Hindlimb muscle (tissue), 1 donor: ENCODE measurements around the gene FAM181A. TPM values are rescaled to one million over a fixed set of nuclear protein-coding genes. Genes with fewer than 3 reads are reported as not detected.

Source experiments
- DNase-seq: peaks from one replicate; pipeline ENCODE4 v3.0.0-alpha.2; 2013
- polyA plus RNA-seq: library from polyadenylated mRNA; unstranded; fragments of 120-200 nt; gene quantifications from one replicate; pipeline ENCODE4 v1.2.1, GENCODE V29; 2013; ENCODE audit not compliant: insufficient read length

The FAM181A gene
- not detected for polyA plus RNA-seq

DNA sequence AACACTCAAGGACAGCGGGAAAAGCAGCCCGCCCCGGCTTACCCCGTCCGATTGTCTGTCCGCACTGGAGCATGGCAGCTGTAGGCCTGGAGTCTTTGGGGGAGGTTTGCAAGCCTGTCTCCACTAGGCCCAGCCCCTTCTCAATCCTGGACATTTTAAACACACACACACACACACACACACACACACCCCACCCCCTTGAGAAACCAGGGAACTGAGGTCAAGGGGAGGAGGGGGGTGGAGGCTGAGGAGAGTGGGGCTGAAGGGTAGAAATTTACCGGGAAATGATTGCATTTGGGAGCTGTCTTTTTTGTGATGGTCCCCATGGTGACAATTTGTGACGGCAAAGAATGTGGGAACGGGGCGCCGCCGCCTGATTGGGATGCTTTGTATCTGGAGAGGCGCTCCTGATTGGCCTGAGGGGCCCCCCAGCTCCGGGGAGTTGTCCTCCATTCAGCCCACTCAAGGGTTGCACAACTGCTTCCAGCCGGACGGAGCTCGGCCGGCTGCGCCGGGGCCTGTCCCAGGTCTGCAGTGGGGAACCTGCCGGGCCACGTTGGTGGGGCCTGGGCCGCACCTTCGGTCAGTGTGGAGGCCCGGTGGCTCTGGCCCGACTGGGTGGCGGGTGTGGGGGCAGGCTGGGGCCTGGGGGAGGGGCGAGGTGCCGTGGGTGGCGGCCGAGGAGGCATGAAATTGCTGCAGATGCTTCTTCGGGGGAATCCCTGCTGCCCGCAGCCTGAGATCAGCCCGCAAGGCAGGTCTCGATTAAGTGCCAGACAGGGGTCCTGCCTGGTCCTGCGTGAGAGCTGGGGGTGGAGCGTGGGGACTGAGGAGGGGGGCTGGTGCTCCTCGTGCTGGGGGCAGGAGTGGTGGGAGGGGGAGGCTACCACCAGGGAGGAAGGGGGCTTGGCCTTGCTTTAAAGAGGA is at the start of gene FAM181A:
TSS of gene FAM181A (plus strand) at position 472 of the 927 bp plus-strand sequence. CDS start 942 bp downstream, outside the sequence.
- DNase-seq, result no peak

DNA sequence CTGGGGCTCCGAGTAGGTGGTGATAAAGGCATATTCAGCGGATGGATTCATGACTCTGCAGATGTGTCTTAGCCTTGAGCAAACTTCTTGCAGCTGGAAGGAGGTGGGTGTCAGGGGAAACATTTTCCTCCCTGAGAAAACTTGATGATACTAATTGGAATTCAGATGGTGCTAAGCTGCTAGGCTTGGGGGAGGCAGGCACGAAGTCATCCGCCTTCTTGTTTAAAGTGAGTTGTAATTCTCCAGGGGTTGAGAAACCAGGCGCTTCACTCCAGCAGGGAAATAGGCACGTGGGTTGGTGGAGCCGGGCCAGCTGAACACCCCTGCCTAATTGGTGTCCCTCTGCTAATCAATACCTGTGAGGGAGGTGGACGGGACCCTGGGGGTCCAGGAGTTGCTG is 48.9 kb upstream of the FAM181A start:
- no peak for DNase-seq

DNA sequence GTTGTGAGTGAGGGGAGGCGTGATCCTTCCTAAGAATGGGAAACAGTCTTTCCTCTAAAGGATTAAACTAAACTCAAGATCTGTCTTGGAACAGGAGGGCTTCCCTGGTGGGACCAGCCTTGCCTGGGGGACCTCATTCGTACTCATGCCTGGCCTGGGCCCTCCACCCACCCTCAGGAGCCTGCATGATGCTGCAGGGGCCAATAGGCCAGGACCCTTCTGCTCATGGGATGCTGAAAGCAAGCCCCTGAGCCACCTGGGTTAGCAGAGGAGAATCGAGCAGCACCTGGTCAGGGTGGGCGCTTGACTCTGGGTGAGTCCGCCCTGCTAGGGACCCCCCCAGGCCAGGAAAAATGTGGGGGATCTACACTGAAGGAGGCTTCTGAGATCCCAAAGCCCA is 48.3 kb upstream of the FAM181A start:
- DNase-seq, result no peak

DNA sequence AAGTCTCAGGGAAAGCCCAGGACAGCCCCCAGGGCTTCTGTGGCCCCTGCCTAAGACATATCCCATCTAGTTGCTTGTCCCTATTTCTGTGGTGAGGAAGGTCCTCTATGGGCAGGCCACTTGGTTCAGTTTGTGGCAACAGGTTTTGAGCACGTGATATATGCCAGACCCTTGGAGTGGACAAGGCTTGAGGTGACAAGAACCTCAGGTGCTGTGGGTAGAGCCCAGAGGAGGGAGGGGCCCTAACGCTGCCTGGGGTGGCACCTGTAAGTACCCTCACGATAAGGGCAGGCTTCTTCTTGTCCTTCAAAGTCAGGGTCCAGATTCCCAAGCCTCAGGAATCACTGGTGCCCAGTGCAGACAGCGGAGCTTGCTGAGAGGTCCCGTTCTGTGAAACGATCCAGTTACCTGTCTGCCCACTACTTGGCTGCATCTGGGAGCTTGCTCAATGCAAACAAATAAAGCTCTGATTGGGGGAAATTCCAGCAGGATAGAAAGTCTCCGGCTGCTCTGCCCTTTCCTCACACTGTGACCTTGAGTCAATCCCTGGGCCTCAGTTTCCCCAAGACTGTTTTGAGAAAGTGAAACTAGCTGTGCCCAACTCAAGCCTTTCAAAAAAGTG is 47.7 kb upstream of the FAM181A start:
- DNase-seq, result no peak

DNA sequence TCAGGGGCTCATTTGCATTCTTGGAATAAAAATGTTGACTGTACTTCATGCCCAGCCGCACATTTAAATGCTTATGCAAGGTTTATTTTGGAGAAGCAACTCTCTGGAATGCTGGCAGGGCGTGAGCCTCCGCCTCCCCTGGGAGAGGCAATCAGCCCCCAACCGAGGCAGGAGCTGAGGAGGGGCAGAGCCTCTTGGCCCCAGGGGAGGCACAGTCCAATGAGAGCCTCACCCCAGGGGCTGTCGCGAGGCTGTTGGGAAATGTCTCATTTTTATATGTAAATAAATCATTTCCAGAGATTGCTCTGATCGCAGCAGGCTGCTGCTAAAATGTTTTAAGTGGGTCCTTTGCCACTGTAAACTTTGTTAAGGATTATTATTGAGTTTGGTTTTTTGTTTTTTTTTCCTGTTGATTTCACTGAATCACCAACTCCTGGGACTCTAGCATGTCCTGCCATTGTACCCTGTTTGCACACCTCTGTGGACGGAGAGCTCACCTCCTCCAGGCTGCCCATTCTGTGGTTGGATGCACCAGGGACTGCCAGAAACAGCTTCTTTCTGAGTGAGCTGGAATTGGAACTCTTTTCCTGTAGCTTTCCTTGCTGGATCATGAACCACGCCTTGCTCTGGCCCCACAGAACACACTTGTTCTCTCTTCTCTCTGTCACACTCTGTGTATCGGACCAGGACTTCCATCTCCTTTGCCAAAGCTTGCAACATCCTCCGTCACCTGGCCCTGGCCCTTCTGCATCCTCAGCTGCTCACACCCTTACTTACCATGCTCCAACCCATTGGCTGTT is 46.9 kb upstream of the FAM181A start:
- no peak for DNase-seq

DNA sequence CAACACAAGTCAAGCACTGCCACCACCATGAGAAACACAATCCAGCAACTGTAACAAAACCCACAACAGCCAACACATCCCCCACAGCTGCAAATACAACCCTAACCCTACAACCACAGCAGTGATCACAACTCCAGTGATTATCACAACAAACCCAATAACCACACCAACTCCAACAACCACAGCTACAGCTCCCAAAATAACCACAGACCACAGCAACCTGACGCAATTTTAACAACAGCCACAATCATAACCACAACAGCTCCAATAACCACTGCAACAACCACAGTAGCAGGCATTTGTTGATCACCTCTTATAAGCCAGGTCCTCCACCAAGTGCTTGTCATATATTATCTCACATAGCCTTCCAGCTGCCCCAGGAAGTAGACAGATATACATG is 42.2 kb upstream of the FAM181A start:
- no peak for DNase-seq

DNA sequence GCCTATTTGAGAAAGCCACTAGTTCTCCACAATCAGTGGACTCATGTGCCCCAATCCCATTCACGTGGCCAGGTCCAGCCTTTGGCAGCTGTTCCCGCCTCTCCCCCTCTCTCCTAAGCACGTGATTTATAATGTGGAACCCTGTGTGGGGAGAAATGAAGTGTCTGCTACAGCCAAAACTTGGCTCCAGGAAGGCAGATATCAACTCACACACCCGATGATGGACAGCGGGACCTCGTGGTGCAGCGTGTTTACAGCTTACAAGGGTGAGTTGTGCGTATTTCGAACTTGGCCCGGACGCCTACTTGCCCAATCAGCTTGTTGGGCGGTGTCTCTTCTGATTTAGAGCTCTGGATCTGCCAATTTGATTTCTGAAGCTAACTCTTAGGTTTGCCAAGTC is 38.1 kb upstream of the FAM181A start:
- no peak for DNase-seq

DNA sequence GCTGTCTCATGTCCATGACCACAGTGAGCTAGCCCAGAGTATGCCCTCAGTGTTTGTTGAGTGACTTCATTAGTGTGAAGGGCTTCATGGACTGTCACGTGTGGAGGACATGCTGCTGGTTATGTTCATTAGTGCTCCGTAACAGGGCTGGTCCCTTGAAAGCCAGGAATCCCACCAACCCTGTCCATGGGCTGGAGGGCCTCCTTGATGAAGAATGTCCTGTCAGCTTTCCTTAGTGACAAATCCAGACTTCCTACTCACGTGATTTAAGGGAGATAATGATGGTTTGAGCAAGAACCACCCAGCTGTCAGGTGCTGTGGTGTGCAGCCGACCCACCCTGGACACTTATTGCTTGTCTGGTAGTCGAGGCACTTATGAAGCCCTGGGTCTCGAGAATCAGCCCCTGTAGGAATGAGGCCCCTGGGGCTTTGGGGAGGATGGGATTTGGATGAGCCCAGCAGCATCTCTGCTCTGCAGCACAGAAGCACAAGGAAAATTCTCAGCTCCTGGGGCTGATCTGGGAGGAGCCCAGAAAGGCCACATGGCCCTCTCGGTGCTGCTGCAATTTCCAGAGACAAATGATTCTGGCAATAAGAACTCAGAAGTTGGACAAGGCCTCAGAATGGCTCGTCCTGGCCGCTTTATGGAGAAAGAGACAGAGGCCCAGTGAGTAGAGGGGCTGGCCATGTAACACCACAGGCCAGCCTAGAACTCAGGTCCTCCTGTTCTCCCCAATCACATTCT is 37.2 kb upstream of the FAM181A start:
- DNase-seq, result no peak

DNA sequence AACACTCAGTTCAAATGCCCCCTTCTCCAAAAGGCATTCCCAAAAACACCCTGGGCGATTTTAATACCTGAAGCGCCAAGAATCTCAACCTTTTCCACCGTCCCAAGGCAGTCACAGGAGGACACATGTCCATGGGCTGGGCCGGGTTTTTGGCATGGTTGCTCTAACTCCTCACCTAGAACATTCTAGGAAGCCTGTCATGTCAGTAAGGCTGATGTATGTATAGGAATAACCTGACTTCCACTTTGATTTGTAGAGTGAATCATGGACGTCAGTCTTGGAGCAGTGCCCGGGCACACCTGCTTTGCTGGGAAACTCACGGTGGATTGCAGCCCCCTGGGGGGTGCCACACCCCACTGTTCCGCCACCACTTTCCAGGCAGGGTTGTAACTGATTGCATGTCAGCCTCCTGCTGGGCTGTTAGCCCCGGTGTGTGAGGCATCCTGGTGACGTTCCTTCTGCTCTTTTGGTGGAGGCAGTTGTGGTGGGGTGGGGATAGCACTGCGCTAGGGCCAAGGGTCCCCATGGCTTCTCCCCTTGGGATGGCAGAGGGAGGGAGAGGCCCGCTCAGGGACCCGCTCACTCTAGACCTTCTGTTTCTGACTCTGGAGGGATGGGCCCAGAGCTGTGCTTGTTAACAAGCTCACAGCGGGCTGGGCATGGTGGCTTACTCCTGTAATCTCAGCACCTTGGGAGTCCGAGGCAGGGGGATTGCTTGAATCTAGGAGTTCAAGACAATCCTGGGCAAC is 35.2 kb upstream of the FAM181A start:
- DNase-seq, result no peak

DNA sequence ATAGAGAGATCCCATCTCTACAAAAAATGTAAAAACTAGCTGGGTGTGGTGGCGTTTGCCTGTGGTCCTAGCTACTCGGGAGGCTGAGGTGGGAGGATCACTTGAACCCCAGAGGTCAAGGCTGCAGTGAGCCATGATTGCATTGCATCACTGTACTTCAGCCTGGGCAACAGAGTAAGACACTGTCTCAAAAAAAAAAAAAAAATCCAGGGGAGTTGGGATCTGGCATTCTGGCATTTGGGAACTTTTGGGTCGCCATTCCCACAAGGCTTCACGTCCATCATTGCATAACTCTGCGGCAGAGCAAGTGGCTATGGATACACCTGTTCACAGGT is 34.7 kb upstream of the FAM181A start:
- DNase-seq, result no peak

DNA sequence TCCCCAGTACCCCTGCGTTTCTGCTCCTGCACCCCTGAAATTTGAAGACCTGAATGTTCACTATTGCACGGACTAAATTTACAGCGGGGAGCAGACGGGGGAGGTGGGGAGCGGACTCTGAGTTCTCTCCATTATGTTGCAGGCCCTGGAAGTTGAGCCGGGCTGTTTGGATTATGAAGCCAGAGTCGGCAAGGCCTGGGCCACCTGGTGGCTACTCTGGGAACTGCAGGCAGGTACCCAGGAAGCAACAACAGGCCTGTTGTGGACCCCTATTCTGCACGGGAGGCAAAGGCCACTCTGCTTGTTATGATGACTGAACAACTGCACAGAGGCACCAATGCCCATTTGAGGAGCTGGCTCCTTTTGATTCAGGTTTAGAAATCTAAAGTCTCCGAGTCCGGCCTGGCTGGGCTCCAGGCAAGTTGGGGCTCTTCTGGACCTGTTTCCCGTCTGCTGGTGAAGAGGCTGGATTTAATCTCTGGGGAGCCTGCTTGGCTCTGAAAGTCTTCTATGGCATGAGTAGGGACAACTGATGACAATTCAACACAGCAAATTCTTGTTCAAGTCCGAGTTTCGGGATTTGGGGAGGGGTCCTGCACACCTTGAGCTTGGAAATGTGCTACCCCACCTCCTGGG is 34.1 kb upstream of the FAM181A start:
- DNase-seq, result peak; percentile 66

DNA sequence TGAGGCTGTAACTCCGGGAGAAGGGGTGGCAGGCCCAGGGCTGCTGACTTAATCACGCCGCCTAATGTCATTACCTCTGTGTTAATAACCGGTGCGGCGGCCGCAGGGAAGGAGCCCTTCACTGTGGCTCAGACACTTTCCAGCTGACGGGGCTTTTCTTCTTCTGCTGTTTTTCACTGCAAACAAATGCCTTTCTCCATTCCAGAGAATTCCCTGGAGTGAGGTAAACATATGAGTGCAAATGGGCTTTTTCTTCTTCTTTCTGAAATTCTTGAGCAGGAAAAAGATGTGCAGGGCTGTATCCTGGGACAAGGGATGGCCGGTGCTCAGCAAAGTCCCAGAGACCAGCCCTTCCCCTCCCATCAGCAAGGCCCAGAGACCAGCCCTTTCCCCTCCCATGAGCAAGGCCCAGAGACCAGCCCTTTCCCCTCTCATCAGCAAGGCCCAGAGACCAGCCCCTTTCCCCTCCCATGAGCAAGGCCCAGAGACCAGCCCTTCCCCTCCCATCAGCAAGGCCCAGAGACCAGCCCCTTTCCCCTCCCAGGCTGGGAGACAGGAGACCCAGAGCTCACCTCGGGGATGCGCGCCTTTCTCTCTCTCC is 33.4 kb upstream of the FAM181A start:
- peak; percentile 29 for DNase-seq

DNA sequence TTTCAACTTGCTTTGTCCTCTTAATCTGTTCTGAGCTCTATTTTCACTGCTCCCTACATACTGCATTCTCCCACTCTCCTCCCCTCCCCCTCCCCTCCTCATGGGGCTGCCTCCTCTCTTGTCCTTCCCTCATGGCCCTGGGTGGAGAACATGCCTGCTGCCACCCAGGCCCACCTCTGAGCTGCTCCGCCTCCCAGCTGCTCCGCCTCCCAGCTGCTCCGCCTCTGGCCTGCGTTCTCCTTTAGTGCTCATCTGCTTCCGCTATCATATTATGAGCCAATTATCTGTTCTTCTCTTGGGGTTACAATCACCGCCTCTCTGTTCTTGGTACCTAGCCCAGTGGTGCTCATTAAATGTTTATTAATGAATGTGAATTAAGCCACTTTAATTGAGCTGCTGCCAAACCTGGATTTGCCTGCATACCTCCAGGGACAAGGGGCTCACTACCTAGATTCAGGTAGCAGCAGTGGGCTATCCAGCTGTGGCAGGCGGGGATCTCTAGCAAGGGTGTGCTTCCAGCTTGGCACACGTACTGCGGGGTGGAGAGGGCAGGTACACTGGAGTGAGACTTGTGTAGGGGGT is 32.0 kb upstream of the FAM181A start:
- DNase-seq, result no peak

DNA sequence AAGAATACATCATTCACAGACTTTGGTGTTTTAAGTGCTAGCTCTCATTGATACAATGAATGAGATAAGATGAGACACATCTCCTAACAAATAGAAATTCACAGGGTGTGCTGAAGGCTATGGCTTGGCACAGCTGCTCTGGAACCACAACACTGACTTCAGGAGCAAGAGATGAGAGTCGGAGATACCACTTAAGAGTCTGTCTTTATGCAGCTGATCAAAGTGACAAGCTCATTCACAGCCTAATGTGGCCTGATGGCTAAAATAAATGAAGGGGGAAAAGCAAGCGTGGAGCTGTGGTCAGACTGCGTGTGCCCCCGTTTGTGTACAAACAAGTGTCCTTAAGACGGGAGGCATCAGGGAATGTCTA is 29.7 kb upstream of the FAM181A start:
- DNase-seq, result no peak

DNA sequence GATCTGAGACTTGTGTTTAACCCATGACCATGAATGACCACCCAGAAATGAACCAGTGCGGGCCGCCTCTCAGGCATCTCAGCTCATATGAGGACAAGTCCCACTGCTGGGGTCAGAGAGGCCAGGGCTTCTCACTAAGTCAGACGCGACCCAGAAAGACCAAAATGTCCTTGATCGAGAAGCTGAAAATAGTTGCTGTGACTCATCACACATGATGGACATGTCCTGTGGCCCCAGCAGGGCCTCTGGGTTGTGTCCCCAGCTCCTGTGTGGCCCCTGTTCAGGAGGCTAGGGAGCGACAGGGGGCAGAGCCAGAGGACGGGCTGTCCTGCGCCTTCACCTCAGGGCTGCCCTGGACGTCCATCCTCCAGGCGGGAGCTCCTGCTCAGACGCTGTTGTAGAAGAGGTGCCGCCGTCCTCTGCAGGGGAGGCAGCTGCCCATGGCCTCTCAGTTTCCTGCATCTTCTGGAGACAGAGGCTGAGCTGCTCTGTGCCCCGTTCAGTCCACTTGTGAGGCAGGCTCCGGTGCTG is 29.0 kb upstream of the FAM181A start:
- no peak for DNase-seq

DNA sequence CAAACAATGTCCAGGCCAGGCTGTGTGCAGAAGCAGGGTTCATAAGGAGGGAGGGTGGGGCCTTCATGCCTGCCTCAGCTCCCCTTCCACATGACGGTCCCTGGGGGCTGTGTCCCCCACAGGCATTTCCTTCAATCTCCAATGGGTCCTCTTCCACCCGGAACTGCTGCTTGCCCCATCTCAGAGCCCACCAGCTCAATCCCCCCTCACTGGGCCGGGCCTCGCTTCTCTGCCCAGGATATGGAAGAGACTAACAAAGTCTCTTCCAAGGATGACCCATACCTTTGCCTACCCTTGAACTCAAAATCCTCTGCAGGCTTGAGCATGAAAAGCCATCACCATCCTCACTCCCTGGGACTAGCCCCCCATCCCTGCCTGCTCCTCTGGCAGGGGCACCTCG is 28.4 kb upstream of the FAM181A start:
- DNase-seq, result no peak

DNA sequence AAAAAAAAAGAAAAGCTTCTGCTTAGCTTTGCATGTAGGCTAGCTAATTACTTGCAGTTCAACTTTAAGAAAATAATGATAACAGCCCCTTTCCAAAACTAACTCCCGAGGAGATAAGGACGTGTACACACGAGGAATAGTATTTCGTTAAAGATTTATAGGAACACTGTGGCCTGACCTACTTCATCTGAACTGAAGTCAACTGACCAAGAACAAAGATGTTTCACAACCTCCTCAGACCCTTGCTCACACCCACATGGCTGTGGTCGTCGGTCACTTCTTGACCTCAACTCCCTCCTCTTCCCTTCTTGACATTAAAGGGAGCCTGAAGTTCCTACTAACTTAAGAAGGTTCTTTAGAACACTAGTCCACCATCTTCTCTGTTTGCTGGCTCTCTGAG is 25.3 kb upstream of the FAM181A start:
- no peak for DNase-seq

DNA sequence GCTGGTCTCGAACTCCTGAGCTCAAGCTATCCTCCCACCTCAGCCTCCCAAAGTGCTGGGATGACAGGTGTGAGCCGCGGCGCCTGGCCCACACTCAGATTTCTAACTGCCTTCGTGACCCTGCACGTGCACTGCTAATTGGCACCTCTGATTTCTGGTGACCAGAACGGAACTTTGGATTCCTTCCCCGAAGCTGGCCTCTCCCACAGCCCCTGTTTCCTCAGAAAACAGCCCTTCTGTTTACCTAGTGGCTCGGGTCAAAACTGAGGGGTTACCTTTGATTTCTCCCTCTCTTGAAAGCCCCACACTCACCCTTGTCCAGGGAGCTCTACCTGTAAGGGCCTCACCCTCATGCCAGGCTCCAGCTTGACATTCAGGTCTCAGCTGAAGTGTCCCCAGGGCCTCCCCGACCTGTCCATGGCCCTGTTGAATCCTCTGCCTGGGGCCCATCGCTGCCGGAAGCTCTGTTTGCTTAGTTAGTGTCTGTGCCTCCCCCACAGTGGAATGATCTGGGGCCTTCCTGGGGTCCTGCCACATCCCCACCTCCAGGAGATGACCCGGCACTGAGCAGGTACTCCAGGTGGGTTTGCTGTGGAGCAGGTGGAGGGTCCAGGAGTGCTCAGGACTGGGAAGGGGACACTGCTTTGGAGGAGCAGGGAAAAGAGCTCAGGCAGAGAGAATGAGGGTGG is 24.4 kb upstream of the FAM181A start:
- no peak for DNase-seq

DNA sequence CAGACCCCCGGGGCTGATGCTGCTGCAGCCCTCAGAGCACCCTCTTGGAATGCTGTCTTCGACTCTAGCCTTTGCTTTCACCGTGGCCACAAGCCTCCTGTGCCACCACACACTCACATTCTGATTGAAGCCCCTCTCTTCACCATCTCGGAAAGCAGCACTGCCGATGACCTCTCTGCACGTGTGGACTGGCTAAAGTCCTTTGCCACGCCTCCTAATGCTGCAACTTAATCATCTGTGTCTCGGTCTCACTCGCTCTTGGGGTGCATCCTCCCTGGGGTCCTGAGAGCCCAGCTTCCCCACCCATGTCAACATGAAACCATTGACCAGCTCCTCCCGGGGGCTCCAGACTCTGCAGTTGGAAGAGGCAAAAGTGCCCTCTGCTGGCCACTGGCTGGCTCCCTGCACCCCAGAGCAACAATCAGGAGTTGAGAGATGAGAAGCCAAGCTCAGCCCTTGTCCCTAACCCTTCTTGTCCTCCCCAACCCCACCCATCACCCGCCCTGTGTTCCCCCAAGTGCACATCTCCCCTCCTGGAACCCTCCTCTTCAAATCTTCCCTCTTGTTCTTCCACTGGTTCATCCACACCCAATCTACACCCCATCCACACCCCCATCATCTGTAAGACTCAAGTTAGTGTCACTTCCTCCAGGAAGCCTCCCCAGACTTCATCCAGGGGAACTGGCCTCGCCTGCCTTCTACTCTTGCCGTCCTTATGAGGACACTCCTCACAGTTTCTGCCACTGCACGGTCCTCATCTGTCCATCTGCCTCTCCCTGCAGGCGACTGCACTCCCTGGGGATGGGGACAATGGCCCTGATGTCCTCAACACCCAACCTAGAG is 23.6 kb upstream of the FAM181A start:
- DNase-seq, result no peak
